GM18505 (cell line): ENCODE data around the gene SH3BP2.

Experiments
- ATAC-seq: cut with Tn5 transposase; IDR thresholded peaks from one replicate; pipeline ENCODE4 v1.9.1; 2021; ENCODE audit not compliant: unreplicated experiment
- POLR2A ChIP-seq: IDR thresholded peaks from 4 replicates; pipeline ENCODE4 v1.6.1; 2011; ENCODE audit warnings: borderline replicate concordance; ENCODE audit not compliant: insufficient read depth, insufficient read length; ENCODE audit errors: extremely low read depth

SH3BP2 gene

GRCh38 chr4:2837904-2838496 lies 45.1 kb downstream of the SH3BP2 start:
- no peak for TF ChIP-seq POLR2A
- no peak for ATAC-seq

GRCh38 chr4:2839060-2839459 lies 46.2 kb downstream of the SH3BP2 start:
- TF ChIP-seq POLR2A, result no peak
- ATAC-seq, result no peak

DNA sequence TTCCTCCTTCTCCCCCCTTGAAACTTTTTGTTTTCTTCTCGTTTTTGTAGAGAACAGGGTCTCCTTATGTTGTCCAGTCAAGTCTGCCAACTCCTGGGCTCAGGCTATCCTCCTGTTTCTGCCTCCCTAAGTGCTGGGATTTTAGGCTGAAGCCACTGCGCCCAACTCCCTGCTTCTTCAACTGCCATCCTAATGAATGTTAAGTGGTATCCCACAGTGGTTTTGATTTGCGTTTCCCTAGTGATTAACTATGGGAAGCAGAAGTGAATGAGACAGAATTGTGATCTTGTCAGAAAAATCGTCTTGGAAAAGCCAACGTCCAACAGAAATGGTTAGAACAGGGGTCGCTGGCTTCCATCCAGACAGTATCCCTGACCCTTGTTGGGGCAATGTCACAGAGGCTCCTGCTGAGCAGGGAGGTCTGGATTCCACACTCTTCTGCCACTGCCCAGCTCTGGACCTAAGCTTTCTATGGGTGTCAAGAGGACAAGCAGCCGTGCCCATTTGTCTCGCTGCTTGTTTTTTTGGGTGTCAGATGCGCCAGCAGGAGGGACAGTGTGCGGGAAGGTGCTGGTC lies 49.9 kb downstream of the SH3BP2 start:
- TF ChIP-seq POLR2A, result no peak
- ATAC-seq, result no peak

GRCh38 chr4:2843263-2843940 lies 50.5 kb downstream of the SH3BP2 start, which contains the start of gene ADD1:
ADD1 (plus strand) TSS chr4:2843844; CDS start chr4:2875916, 32,072 bp downstream.
- TF ChIP-seq POLR2A, result peak; percentile 85
- peak; percentile 83 for ATAC-seq

DNA sequence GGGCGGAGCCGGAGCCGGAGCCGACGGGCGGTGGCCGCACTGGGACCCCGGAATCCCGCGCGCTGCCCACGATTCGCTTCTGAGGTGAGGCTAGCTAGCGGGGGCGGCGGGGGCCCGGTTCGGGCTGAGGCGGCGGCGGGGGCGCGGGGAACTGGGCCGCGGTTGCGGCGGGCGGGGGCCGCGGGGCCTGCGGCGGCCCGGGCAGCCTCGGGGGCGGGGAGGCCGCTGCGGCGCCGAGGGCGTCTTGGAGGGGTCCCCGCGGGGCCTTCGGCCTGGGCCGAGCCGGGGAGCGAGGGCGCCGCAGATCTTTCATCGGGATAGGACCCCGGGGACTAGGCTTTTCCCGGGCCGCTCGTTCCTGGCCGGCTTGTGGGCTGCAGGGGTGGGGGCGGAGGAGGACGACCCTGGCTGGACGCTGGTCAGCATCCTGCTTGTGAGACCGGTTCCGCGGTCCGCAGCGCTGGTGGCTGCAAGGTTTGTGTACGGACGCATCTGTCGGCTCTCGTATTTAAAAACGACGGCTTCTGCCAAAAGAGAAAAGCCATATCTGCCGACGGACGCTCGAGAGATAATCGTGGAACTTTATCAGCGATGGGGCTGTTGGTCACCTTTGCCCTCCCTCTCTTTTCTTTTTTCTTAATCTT lies 51.2 kb downstream of the SH3BP2 start:
- peak; percentile 27 for ATAC-seq
- TF ChIP-seq POLR2A, result no peak

GRCh38 chr4:2846172-2846571 lies 53.3 kb downstream of the SH3BP2 start:
- TF ChIP-seq POLR2A, result no peak
- no peak for ATAC-seq

GRCh38 chr4:2847302-2847871 lies 54.5 kb downstream of the SH3BP2 start:
- TF ChIP-seq POLR2A, result no peak
- ATAC-seq, result no peak

- ATAC-seq, result no peak
Observed at GRCh38 chr4:2848449-2848848, 55.6 kb downstream of the SH3BP2 start.

GRCh38 chr4:2849267-2850152 lies 56.6 kb downstream of the SH3BP2 start:
- no peak for TF ChIP-seq POLR2A
- no peak for ATAC-seq

More at GRCh38 chr4:2848449-2848848, 55.6 kb downstream of the SH3BP2 start:
- TF ChIP-seq POLR2A, result no peak

DNA sequence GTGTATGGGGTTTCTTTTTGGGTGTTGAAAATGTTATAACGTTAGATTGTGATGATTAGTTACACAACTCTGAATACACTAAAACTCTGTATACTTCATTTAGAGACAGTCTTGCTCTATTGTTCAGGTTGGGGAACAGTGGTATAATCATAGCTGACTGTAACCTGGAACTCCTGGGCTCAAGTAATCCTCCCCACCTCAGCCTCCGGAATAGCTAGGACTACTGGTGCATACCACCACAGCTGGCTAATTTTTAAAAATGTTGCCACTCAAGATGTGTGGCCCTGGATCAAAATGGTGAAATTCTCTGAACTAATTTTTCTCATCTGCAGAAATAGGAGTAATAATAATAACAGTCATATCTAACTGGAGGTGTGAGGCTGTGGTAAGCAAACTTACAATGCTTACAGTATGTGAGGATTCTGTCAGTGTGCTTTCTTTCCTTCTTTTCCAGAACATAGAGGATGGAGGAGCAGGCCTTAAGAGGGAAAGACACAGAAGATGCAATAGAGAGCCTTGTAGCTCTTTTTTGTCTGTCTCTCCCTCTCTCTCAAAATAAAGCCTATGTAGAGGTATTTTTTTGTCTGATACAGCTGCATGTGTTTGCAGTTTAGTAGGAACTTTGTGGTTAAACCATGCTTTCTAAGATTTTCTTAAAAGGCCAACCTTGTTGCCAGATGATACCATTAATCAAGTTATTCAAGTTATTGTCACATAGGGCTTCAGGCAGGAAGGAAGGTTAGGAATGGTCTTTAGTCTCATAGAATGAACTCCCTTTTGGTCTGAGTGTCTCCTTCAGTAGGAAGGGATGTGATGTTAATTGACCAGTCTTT lies 58.3 kb downstream of the SH3BP2 start:
- no peak for ATAC-seq
- TF ChIP-seq POLR2A, result no peak

- ATAC-seq, result no peak
- TF ChIP-seq POLR2A, result no peak
Observed at GRCh38 chr4:2852481-2852921, 59.6 kb downstream of the SH3BP2 start.

DNA sequence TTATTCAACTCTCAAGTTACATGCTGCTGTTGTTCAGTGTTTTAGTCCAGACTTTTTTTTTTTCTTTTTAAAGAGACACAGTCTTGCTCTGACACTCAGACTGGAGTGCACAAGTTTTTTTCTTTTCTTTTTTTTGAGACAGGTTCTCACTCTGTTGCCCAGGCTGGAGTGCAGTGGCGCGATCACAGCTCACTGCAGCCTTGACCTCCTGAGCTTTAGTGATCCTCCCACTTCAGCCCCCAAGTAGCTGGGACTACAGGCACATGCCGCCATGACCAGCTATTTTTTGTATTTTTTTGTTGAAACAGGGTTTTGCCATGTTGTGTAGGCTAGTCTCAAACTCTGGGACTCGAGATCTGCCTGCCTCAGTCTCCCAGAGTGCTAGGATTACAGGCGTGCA lies 62.7 kb downstream of the SH3BP2 start:
- no peak for ATAC-seq
- TF ChIP-seq POLR2A, result no peak
